Heart left ventricle (tissue), 16 donors: ENCODE measurements around the gene ATL2. TPM values are rescaled to one million over a fixed set of nuclear protein-coding genes. Genes with fewer than 3 reads are reported as not detected.

Experiments
- ATAC-seq, 4 donors: fragments of 200-7000 bp; cut with Tn5 transposase; one replicate each; pipeline ENCODE4 v1.9.1; 2020 to 2022; ENCODE audit warnings: moderate library complexity in 4 of 4, mild to moderate bottlenecking in 3 of 4, moderate number of reproducible peaks in 1 of 4
- DNase-seq, 5 donors: peaks; one replicate each; pipeline ENCODE4 v3.0.0-alpha.2; 2020
- H3K27ac ChIP-seq, 12 donors: fragments of 200-600 bp; sonication (generic) in 4 of 12; one replicate each; pipeline versions ENCODE4 v1.5.0 to v1.8.0; 2016 to 2022; ENCODE audit warnings: mild to moderate bottlenecking in 2 of 12
- H3K27me3 ChIP-seq, 9 donors: fragments of 200-600 bp; sonication (generic) in 2 of 9; one replicate each; pipeline versions ENCODE4 v1.5.1 to v1.8.0; 2016 to 2022; ENCODE audit warnings: mild to moderate bottlenecking in 3 of 9
- H3K36me3 ChIP-seq, 9 donors: fragments of 200-600 bp; sonication (generic) in 2 of 9; one replicate each; pipeline versions ENCODE4 v1.5.0 to v1.8.0; 2018 to 2022; ENCODE audit warnings: mild to moderate bottlenecking in 2 of 9
- H3K4me1 ChIP-seq, 12 donors: fragments of 200-600 bp; sonication (generic) in 4 of 12; one replicate each; pipeline versions ENCODE4 v1.5.0 to v1.8.0; 2016 to 2022; ENCODE audit warnings: mild to moderate bottlenecking in 3 of 12
- H3K4me3 ChIP-seq, 12 donors: fragments of 200-600 bp; sonication (generic) in 4 of 12; one replicate each; pipeline versions ENCODE4 v1.5.0 to v1.8.0; 2017 to 2022; ENCODE audit warnings: mild to moderate bottlenecking in 9 of 12, moderate library complexity in 4 of 12
- H3K9me3 ChIP-seq, 12 donors: fragments of 200-600 bp; sonication (generic) in 4 of 12; one replicate each; pipeline versions ENCODE4 v1.5.0 to v1.8.0; 2016 to 2022; ENCODE audit warnings: mild to moderate bottlenecking in 1 of 12
- POLR2A ChIP-seq, 2 donors: fragments of 450-650 bp; IDR thresholded peaks; one replicate each; pipeline ENCODE4 v1.6.1; 2017; ENCODE audit warnings: antibody characterized with exemption in 2 of 2, mild to moderate bottlenecking in 2 of 2, moderate library complexity in 2 of 2
- WGBS, 4 donors: extraction: QIAGEN DNeasy Blood & Tissue Kit in 2 of 4; methylation state at CpG; one replicate each; pipeline versions ENCODE4 v1.1.5 to v1.1.7; 2013 to 2018; 5-methylcytosine and 5-hydroxymethylcytosine counted together
- intact Hi-C, 10 donors: fragments of 100-400 bp; cut with DNase I; formaldehyde crosslinking; loops; one replicate each; pipeline versions ENCODE4 v1.11.1 to v1.14.2; 2022
- polyA plus RNA-seq, 2 donors: library from polyadenylated mRNA; stranded (reverse); fragments of 200-250 nt; gene quantifications; one replicate each; pipeline ENCODE4 v1.2.3, GENCODE V29; 2013
- total RNA-seq, 9 donors: library from RNA; depleted of rRNA in 2 of 9; stranded (reverse); fragments of >200 nt in 2 of 9; fragmentation: NEBNext Ultra II Directional in 3 of 9; extraction: Animal tissue kit (Norgen Biotek cat#: 25700) in 3 of 9; gene quantifications; one replicate each; pipeline versions ENCODE4 v1.1.0 to v1.2.4, GENCODE V29; 2016 to 2023
- TF ChIP-seq, protein P1 (sequence below), 12 donors: fragments of 200-600 bp; sonication (generic) in 4 of 12; IDR thresholded peaks; one replicate each; pipeline versions ENCODE4 v1.5.0 to v1.8.0; 2018 to 2022; ENCODE audit warnings: antibody characterized with exemption in 12 of 12, mild to moderate bottlenecking in 5 of 12
- donor health status: ischemic (EF 13 %, LVEDD 7.1; RV severe dilation, severe dysfunction).
- donor health status: healthy with polysubstance abuse.
- donor health status: DM: no; HTN: yes; CAD: no.
- donor health status: DM: no; HTN: no; CAD: no.
- donor health status: ischemic (EF 25% LVEDD 6.9; RV normal size, moderate dysfunction).
- donor health status: ischemic (EF 25% LVEDD 5.7; RV mildly dilated, moderate dysfunction).
- donor health status: healthy.
- donor health status: DM: yes; HTN: yes; CAD: no.
- donor health status: ischemic (EF 35%, LVEDD 5.7; RV mildly dilated, moderate dysfunction).
- donor health status: nonischemic (EF 11% LVEDD 7.7; RV severe dilation, severe dysfunction).
- donor health status: DM: yes; HTN: yes; CAD: no.
- donor health status: PGD.
- donor health status: ischemic (EF 29% LVEDD 5.4; RV normal size, mild dysfunction).
- donor health status: nonischemic (EF 23%, LVEDD 6.1; RV moderate dilation, normal function).

The ATL2 gene
- total and polyA plus RNA-seq, 11 donors: 8.7 to 41.9 (median 30.4) TPM

DNA sequence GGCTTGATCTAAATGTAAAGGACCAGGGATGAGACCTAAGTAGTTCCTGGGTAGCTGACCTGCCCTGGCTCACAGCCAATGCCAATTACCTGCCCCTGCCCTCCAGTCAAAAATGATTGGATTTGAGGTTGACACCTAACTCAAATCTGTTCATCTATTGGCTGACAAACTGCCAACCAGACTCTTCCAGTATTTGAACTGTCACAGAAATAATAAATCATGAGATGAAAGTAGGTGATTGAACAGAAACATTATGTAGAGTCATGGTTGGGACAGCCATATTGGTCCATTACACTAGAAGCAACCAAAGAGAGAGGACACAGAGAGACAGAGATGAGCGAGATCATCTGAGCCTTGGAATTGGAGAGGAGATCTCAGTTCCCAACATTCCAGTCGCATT is 109.1 kb downstream of the ATL2 start:
- intact Hi-C loops: loop anchor here in 3 of 10 donors (5.0 to 10.0 kb wide), 3 partner anchors 113 to 151 kb away; no protein-coding TSS in a partner anchor
- TF ChIP-seq POLR2A (IDR thresholded peaks at IDR 0.05): no peak
- TF ChIP-seq, protein P1, sequence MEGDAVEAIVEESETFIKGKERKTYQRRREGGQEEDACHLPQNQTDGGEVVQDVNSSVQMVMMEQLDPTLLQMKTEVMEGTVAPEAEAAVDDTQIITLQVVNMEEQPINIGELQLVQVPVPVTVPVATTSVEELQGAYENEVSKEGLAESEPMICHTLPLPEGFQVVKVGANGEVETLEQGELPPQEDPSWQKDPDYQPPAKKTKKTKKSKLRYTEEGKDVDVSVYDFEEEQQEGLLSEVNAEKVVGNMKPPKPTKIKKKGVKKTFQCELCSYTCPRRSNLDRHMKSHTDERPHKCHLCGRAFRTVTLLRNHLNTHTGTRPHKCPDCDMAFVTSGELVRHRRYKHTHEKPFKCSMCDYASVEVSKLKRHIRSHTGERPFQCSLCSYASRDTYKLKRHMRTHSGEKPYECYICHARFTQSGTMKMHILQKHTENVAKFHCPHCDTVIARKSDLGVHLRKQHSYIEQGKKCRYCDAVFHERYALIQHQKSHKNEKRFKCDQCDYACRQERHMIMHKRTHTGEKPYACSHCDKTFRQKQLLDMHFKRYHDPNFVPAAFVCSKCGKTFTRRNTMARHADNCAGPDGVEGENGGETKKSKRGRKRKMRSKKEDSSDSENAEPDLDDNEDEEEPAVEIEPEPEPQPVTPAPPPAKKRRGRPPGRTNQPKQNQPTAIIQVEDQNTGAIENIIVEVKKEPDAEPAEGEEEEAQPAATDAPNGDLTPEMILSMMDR (IDR thresholded peaks at IDR 0.05): no peak
- no peak overlapping the region for H3K27ac ChIP-seq

DNA sequence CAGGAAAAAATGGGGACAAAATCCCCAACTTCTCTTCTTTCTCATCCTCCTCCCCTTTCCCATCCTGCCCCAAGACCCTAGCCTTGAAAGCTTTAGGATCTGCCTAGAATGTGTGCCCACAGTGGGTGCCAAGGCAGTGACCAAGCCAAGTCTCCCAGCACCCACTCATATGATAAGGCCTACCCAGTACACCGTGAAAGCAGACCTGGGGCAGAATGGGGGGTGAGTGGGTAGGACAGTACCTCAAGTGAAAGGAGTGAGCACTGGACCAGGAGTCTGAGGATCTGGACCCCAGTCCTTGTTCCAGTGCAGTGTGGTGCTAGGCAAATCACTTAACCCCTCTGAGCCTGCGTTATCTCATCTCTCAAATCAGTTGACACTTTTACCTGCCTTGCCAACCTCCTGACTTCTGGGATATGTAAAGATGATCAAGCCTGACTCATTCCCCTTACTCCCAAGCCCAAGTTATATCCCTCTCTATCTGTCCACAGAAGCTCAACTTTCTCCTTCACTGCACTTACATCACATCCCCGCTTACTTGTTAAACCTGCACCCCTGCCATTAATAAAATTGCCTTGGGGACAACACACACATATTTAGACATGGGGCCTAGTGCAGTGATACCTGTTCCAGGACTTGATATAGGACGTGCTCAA is 109.7 kb downstream of the ATL2 start:
- Histone ChIP-seq H3K4me3 (no peak overlapping the region), H3K27me3 (no peaks in the 10 kb centered on the region), H3K9me3 (no peaks in the 10 kb centered on the region), H3K4me1 (peaks cover 0 to 23% (median 0%) of the 10 kb centered on the region in 12 donors), H3K27ac (no peak overlapping the region), H3K36me3 (no peaks in the 10 kb centered on the region)
- intact Hi-C loops: loop anchor here in 3 of 10 donors (5.0 to 10.0 kb wide), 3 partner anchors 113 to 150 kb away; no protein-coding TSS in a partner anchor
- ATAC-seq (no peak), DNase-seq (no peak)
- TF ChIP-seq POLR2A (IDR thresholded peaks at IDR 0.05): no peak
- TF ChIP-seq, protein P1 (IDR thresholded peaks at IDR 0.05): no peak
- WGBS, 4 donors: 91 to 96% (median 93%) methylated on average over 4 of the region's 4 CpGs

More for the DNA sequence above, 109.1 kb downstream of the ATL2 start:
- Histone ChIP-seq H3K4me3 (no peak overlapping the region), H3K4me1 (peaks cover 0 to 23% (median 0%) of the 10 kb centered on the region in 12 donors), H3K27me3 (no peaks in the 10 kb centered on the region), H3K36me3 (no peaks in the 10 kb centered on the region), H3K9me3 (no peaks in the 10 kb centered on the region)
- DNase-seq: no peak
- 90 to 100% (median 93%) methylated on average over 2 of the region's 2 CpGs for WGBS, 4 donors
- no peak for ATAC-seq

- Histone ChIP-seq H3K36me3 (no peaks in the 10 kb centered on the region), H3K27ac (peak overlapping the region in 4 of 12 donors; percentile 47 to 69 (median 60)), H3K4me3 (no peak overlapping the region), H3K4me1 (peaks cover 0 to 24% (median 0%) of the 10 kb centered on the region in 12 donors), H3K27me3 (no peaks in the 10 kb centered on the region), H3K9me3 (no peaks in the 10 kb centered on the region)
- DNase-seq (no peak), ATAC-seq (no peak)
- 77 to 88% (median 79%) methylated on average over 3 of the region's 3 CpGs for WGBS, 4 donors
- intact Hi-C loops: loop anchor here in 3 of 10 donors (5.0 to 10.0 kb wide), 3 partner anchors 112 to 149 kb away; no protein-coding TSS in a partner anchor
- TF ChIP-seq POLR2A (IDR thresholded peaks at IDR 0.05): no peak
- TF ChIP-seq, protein P1 (IDR thresholded peaks at IDR 0.05): no peak
These were observed 110.6 kb downstream of the ATL2 start for GRCh38 chr2:38266382-38267061.

- Histone ChIP-seq H3K27ac (peak overlapping the region in 6 of 12 donors; percentile 47 to 84 (median 56)), H3K36me3 (no peaks in the 10 kb centered on the region), H3K4me3 (no peak overlapping the region), H3K27me3 (no peaks in the 10 kb centered on the region), H3K9me3 (no peaks in the 10 kb centered on the region), H3K4me1 (peaks cover 0 to 29% (median 0%) of the 10 kb centered on the region in 12 donors)
- WGBS, 4 donors: 79 to 89% (median 80%) methylated on average over 3 of the region's 3 CpGs
- intact Hi-C loops: loop anchor here in 3 of 10 donors (5.0 to 10.0 kb wide), 3 partner anchors 111 to 148 kb away; no protein-coding TSS in a partner anchor
- ATAC-seq: peak in 2 of 4 donors; percentile 41 to 62
- no peak for TF ChIP-seq POLR2A (IDR thresholded peaks at IDR 0.05)
- TF ChIP-seq, protein P1 (IDR thresholded peaks at IDR 0.05): no peak
- no peak for DNase-seq
These were observed 111.6 kb downstream of the ATL2 start for GRCh38 chr2:38265461-38265860.
